Endothelial cell of umbilical vein (primary cell): ENCODE results near the gene ATP5ME. TPM values are rescaled to one million over a fixed set of nuclear protein-coding genes. Genes with fewer than 3 reads are reported as not detected.

Experiments
- BruUV-seq: library from RNA; stranded (reverse); fragments of 400-500 nt; replicated peaks from 2 replicates; lab custom pipeline; 2021; lab: Mats Ljungman, UMichigan
- CTCF ChIA-PET: fragments of 300-600, 350-600 bp; sonication (Branson Sonifier 250); formaldehyde crosslinking; loops from one replicate; lab custom pipeline; 2021; ENCODE audit warnings: antibody characterized with exemption, inconsistent platforms; lab: Charles Lee
- POLR2A ChIA-PET: fragments of 300-600, 350-600 bp; sonication (Branson Sonifier 250); formaldehyde crosslinking; loops from one replicate; lab custom pipeline; 2021; ENCODE audit warnings: antibody characterized with exemption, inconsistent platforms; lab: Charles Lee
- DNase-seq: peaks from one replicate; pipeline ENCODE4 v3.0.0-alpha.2; 2011; ENCODE audit warnings: low read depth, low spot score
- FAIRE-seq: peaks from 2 replicates; lab custom pipeline; 2011; peaks lifted over from hg19 to GRCh38; lab: Jason Lieb, UNC
- H2AFZ ChIP-seq: 2 replicates; pipeline ENCODE4 v1.6.0; 2012; ENCODE audit warnings: low read depth, low read length, control low read depth, inconsistent platforms
- H3K27ac ChIP-seq: 2 replicates; pipeline ENCODE4 v1.5.1; 2011; ENCODE audit warnings: low read depth, mild to moderate bottlenecking, control low read depth, low read length, moderate library complexity; ENCODE audit not compliant: insufficient read depth
- H3K27me3 ChIP-seq, 2 experiments: 2 replicates each; pipeline versions ENCODE4 v1.6.0 to v1.6.1; 2011; ENCODE audit warnings: low read length in 2 of 2, mixed read lengths in 1 of 2; ENCODE audit not compliant: control insufficient read depth in 2 of 2, insufficient read depth in 2 of 2
- H3K36me3 ChIP-seq, 2 experiments: 2 replicates in 1 of 2; 3 replicates in 1 of 2; pipeline ENCODE4 v1.5.1; 2011; ENCODE audit warnings: low read length in 2 of 2, mild to moderate bottlenecking in 1 of 2, moderate library complexity in 1 of 2; ENCODE audit not compliant: control insufficient read depth in 2 of 2, insufficient read depth in 2 of 2; ENCODE audit errors: extremely low read depth in 1 of 2
- H3K4me1 ChIP-seq: 3 replicates; pipeline ENCODE4 v1.5.1; 2011; ENCODE audit warnings: mild to moderate bottlenecking, low read length; ENCODE audit not compliant: control insufficient read depth, insufficient read depth; ENCODE audit errors: extremely low read depth
- H3K4me2 ChIP-seq: 2 replicates; pipeline ENCODE4 v1.6.1; 2011; ENCODE audit warnings: low read length, control low read depth, mixed read lengths; ENCODE audit not compliant: insufficient read depth
- H3K4me3 ChIP-seq, 3 experiments: fragments of 200-600 bp in 1 of 3; sonication (generic), shearing (Covaris generic) in 1 of 3; replicated peaks in 1 of 3; 2 replicates each; pipeline ENCODE4 v1.5.1; 2011 to 2016; ENCODE audit warnings: control low read depth in 3 of 3, low read length in 3 of 3, mild to moderate bottlenecking in 2 of 3, inconsistent platforms in 1 of 3, low read depth in 1 of 3, moderate library complexity in 1 of 3; ENCODE audit not compliant: insufficient read depth in 1 of 3
- H3K79me2 ChIP-seq: 2 replicates; pipeline ENCODE4 v1.6.0; 2012; ENCODE audit warnings: low read length, inconsistent platforms; ENCODE audit not compliant: control insufficient read depth, insufficient read depth
- H3K9ac ChIP-seq: replicated peaks from 2 replicates; pipeline ENCODE3; 2011; ENCODE audit warnings: low read length, control low read depth; ENCODE audit not compliant: insufficient read depth; ENCODE audit errors: extremely low read depth
- H3K9me1 ChIP-seq: replicated peaks from 3 replicates; pipeline ENCODE4 v1.6.0; 2011; ENCODE audit warnings: mild to moderate bottlenecking, low read length; ENCODE audit not compliant: control insufficient read depth, insufficient read depth; ENCODE audit errors: extremely low read depth
- H3K9me3 ChIP-seq: replicated peaks from 2 replicates; pipeline ENCODE4 v1.5.1; 2012; ENCODE audit warnings: low read length, inconsistent platforms; ENCODE audit not compliant: control insufficient read depth, insufficient read depth
- H4K20me1 ChIP-seq: replicated peaks from 2 replicates; pipeline ENCODE3; 2011; ENCODE audit warnings: mild to moderate bottlenecking, low read length; ENCODE audit not compliant: control insufficient read depth, insufficient read depth; ENCODE audit errors: extremely low read depth
- CTCF ChIP-seq, 2 donors: IDR thresholded peaks; 1 replicate in 1 of 2; 2 replicates in 1 of 2; pipeline ENCODE4 v1.5.1; 2011; ENCODE audit warnings: low read length in 2 of 2, mild to moderate bottlenecking in 2 of 2, moderate library complexity in 2 of 2, control low read depth in 1 of 2, inconsistent platforms in 1 of 2, low read depth in 1 of 2; ENCODE audit not compliant: insufficient read depth in 1 of 2; ENCODE audit errors: extremely low read depth in 1 of 2
- EZH2 ChIP-seq: IDR thresholded peaks from 2 replicates; pipeline ENCODE4 v1.6.1; 2012; ENCODE audit warnings: borderline replicate concordance, low read depth, mild to moderate bottlenecking, moderate library complexity, low read length, inconsistent platforms; ENCODE audit not compliant: severe bottlenecking
- FOS ChIP-seq: IDR thresholded peaks from 2 replicates; pipeline ENCODE4 v1.6.1; 2011; ENCODE audit warnings: mild to moderate bottlenecking, low read length, moderate library complexity, borderline replicate concordance; ENCODE audit not compliant: insufficient read depth
- GATA2 ChIP-seq: IDR thresholded peaks from 2 replicates; pipeline ENCODE4 v1.7.0; 2011; ENCODE audit warnings: low read depth, mild to moderate bottlenecking, moderate library complexity, mixed read lengths, low read length; ENCODE audit not compliant: insufficient read length, insufficient read depth
- JUN ChIP-seq: IDR thresholded peaks from 2 replicates; pipeline ENCODE4 v1.6.1; 2011; ENCODE audit warnings: borderline replicate concordance, low read depth; ENCODE audit not compliant: insufficient read length, insufficient read depth
- MAX ChIP-seq: IDR thresholded peaks from 2 replicates; pipeline ENCODE4 v1.6.1; 2011; ENCODE audit not compliant: insufficient read depth, insufficient read length
- MYC ChIP-seq: IDR thresholded peaks from one replicate; pipeline ENCODE4 v1.6.1; 2011; ENCODE audit warnings: mild to moderate bottlenecking, low read depth, low read length
- POLR2A ChIP-seq: IDR thresholded peaks from 2 replicates; pipeline ENCODE4 v1.6.1; 2012; ENCODE audit warnings: low read depth, mild to moderate bottlenecking, control low read depth, low read length
- POLR2AphosphoS5 ChIP-seq: IDR thresholded peaks from 2 replicates; pipeline ENCODE4 v1.6.1; 2012; ENCODE audit warnings: low read depth, mild to moderate bottlenecking, control low read depth, low read length, moderate library complexity; ENCODE audit not compliant: insufficient read depth
- dilution Hi-C: fragments of 300-500 bp; cut with MboI; formaldehyde crosslinking; loops from one replicate; pipeline ENCODE4 v1.15.0; 2019; ENCODE audit warnings: low sequenced_read_pairs; ENCODE audit not compliant: extremely low pct_ligation_motif_present
- intact Hi-C: fragments of 100-400 bp; cut with micrococcal nuclease; formaldehyde crosslinking; loops from one replicate; pipeline ENCODE4 v1.10.0; 2022
- polyA plus RNA-seq, 4 experiments: library from polyadenylated mRNA; depleted of rRNA in 3 of 4; stranded (reverse) in 3 of 4; unstranded in 1 of 4; fragments of >200 nt; gene quantifications; 2 replicates each; pipeline versions ENCODE4 v1.2.1 to v1.2.3, GENCODE V29; 2011 to 2012; ENCODE audit warnings: missing spikeins in 1 of 4
- total RNA-seq: library from RNA; stranded (reverse); gene quantifications from 2 replicates; pipeline ENCODE4 v1.2.3, GENCODE V29; 2021

Gene ATP5ME
- total and polyA plus RNA-seq, 2 donors (not counting 3 experiments of a cell fraction or from before 2014, with no cell fraction given), result 303 to 304 TPM

DNA sequence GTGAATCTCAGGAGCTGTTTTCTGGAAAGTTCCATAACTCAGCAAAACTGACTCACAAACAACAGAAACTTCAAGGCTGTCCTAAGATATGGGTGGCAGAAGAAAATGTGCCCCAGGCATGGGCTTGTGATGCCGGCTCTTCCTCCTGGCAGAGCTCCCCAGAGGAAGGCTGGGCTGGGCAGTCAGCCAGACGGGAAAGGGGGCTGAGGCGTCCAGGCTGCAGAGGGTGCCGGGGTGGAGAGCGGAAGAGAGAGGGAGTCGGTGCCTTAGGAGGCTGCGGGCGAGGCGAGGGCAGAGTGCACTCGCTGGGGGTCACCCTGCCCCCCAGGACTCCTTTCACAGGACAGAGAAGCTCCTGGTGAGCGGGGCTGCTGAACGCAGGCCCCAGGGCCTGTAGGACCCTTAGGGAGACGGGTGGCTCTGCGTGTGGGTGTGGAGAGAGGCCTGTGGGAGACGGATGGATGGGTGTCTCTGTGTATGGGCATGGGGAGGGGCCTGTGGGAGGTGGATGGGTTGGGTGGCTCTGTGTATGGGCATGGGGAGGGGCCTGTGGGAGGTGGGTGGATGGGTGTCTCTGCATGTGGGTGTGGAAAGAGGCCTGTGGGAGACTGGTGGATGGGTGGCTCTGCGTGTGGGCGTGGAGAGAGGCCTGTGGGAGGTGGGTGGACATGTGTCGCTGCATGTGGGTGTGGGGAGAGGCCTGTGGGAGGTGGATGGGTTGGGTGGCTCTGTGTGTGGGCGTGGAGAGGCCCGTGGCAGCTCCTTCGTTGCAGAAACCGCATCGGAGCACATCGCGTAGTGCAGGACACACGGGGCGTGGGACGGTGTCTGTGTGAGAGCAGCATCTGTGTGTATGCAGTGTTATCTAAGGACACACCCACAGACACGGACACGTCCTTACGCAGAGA lies 47.4 kb upstream of the ATP5ME start:
- peaks cover 85% of the 10 kb centered on the region for H3K79me2 ChIP-seq
- H3K9ac ChIP-seq, result no peak overlapping the region
- H3K27ac ChIP-seq, result no peak overlapping the region
- CTCF ChIA-PET, result interaction anchor here (0.5 to 0.9 kb wide), 2 partner anchors 34 to 74 kb away, joined by 3 read pairs; no protein-coding TSS in a partner anchor
- FAIRE-seq (no peak), DNase-seq (peak; percentile 53)
- POLR2A ChIA-PET, result no interaction called here
- H3K4me3 ChIP-seq, result no peak overlapping the region
- H3K4me1 ChIP-seq, result peaks cover 17% of the 10 kb centered on the region
- no peak overlapping the region for H3K4me2 ChIP-seq
- dilution Hi-C loops (no loop called here), intact Hi-C loops (no loop called here)
- H4K20me1 ChIP-seq, result no peaks in the 10 kb centered on the region
- no peaks in the 10 kb centered on the region for H3K9me3 ChIP-seq
- H3K27me3 ChIP-seq, result no peaks in the 10 kb centered on the region
- no TSS peak for BruUV-seq
- peaks cover 4 to 7% of the 10 kb centered on the region in 2 experiments for H3K36me3 ChIP-seq
- no peak overlapping the region for H2AFZ ChIP-seq
- H3K9me1 ChIP-seq, result no peaks in the 10 kb centered on the region
- TF ChIP-seq FOS (no peak), CTCF (IDR thresholded peaks at IDR 0.05; ENCODE audit: extremely low read depth in 1 of 2, insufficient read depth in 1 of 2, low read depth in 1 of 2, low read length in 2 of 2) (no peak), MAX (no peak), POLR2A (no peak), POLR2AphosphoS5 (no peak), GATA2 (no peak), EZH2 (no peak), MYC (no peak), JUN (no peak)
